HuH-7.5 (cell line): ENCODE results near the gene IL16.

ENCODE experiments used
- DNase-seq: peaks from one replicate; pipeline ENCODE4 v3.0.0; 2011; ENCODE audit warnings: low spot score

Gene IL16

GRCh38 chr15:81276967-81277366 lies 80.3 kb downstream of the IL16 start:
- DNase-seq: no peak

GRCh38 chr15:81277851-81278250 lies 81.2 kb downstream of the IL16 start:
- DNase-seq: no peak

- DNase-seq: no peak
Measured at GRCh38 chr15:81278306-81279029, 81.8 kb downstream of the IL16 start.

GRCh38 chr15:81279621-81280485 lies 83.2 kb downstream of the IL16 start:
- DNase-seq: no peak

GRCh38 chr15:81280696-81281455 lies 84.2 kb downstream of the IL16 start:
- DNase-seq: no peak

GRCh38 chr15:81281456-81281735 lies 84.7 kb downstream of the IL16 start:
- DNase-seq: no peak

- no peak for DNase-seq
Measured at GRCh38 chr15:81281766-81282605, 85.3 kb downstream of the IL16 start.

GRCh38 chr15:81282606-81282895 lies 85.9 kb downstream of the IL16 start:
- DNase-seq: no peak

- no peak for DNase-seq
Measured at GRCh38 chr15:81282911-81283310, 86.2 kb downstream of the IL16 start.

GRCh38 chr15:81284256-81285031 lies 87.8 kb downstream of the IL16 start:
- no peak for DNase-seq

- DNase-seq: no peak
Measured at GRCh38 chr15:81285461-81285860, 88.8 kb downstream of the IL16 start.

- DNase-seq: no peak
Measured at GRCh38 chr15:81286621-81287121, 90.0 kb downstream of the IL16 start.

- DNase-seq: no peak
Measured at GRCh38 chr15:81288040-81288439, 91.4 kb downstream of the IL16 start.

GRCh38 chr15:81288616-81289015 lies 91.9 kb downstream of the IL16 start:
- DNase-seq: no peak

- DNase-seq: no peak
Measured at GRCh38 chr15:81289910-81290309, 93.2 kb downstream of the IL16 start.

GRCh38 chr15:81291916-81292522 lies 95.3 kb downstream of the IL16 start:
- DNase-seq: no peak

GRCh38 chr15:81292523-81293001 lies 95.9 kb downstream of the IL16 start:
- no peak for DNase-seq

- no peak for DNase-seq
Measured at GRCh38 chr15:81293728-81294515, 97.2 kb downstream of the IL16 start.

- no peak for DNase-seq
Measured at GRCh38 chr15:81294516-81294880, 97.8 kb downstream of the IL16 start.
